Activated CD4-positive, alpha-beta T cell treated with anti-CD3 and anti-CD28 coated beads, Interleukin-2, Interleukin-6, amounts not matched to agents 100 ng/mL and 50 ng/mL, durations not matched to agents 16 hours and 8 hours (primary cell): ENCODE data around the gene WDR73.
"Not testable (repeated sequence)": the region's sequence is repeated elsewhere in the genome, so short reads cannot be mapped to it uniquely, and the experiment has no call there.

Source experiments
- DNase-seq: peaks from one replicate; pipeline ENCODE4 v3.0.0-alpha.2; 2020

WDR73 gene

GRCh38 chr15:84653910-84654688 lies at the start of gene WDR73:
Gene WDR73 (minus strand): TSS chr15:84654283. CDS start chr15:84654274, 9 bp downstream.
- peak; percentile 98 for DNase-seq

- no peak for DNase-seq
Observed at GRCh38 chr15:84703808-84704207, 49.7 kb upstream of the WDR73 start.

- DNase-seq = no peak
Observed at GRCh38 chr15:84702961-84703482, 48.9 kb upstream of the WDR73 start.

- DNase-seq = peak; percentile 19
Observed at GRCh38 chr15:84699538-84700191, 45.6 kb upstream of the WDR73 start.

- no peak for DNase-seq
Observed at GRCh38 chr15:84697236-84697990, 43.3 kb upstream of the WDR73 start.

- no peak for DNase-seq
Observed at GRCh38 chr15:84696757-84697156, 42.7 kb upstream of the WDR73 start.

GRCh38 chr15:84690342-84690741 lies 36.3 kb upstream of the WDR73 start:
- DNase-seq = no peak

- DNase-seq = no peak
Observed at GRCh38 chr15:84689858-84690257, 35.8 kb upstream of the WDR73 start.

- not testable (repeated sequence) for DNase-seq
Observed at GRCh38 chr15:84686446-84686845, 32.4 kb upstream of the WDR73 start.

- no peak for DNase-seq
Observed at GRCh38 chr15:84685304-84685703, 31.2 kb upstream of the WDR73 start.

- DNase-seq = no peak
Observed at GRCh38 chr15:84684092-84684491, 30.0 kb upstream of the WDR73 start.

GRCh38 chr15:84681831-84682230 lies 27.7 kb upstream of the WDR73 start:
- peak; percentile 64 for DNase-seq

- no peak for DNase-seq
Observed at GRCh38 chr15:84671211-84671610, 17.1 kb upstream of the WDR73 start.

- peak; percentile 44 for DNase-seq
Observed at GRCh38 chr15:84669726-84670125, 15.6 kb upstream of the WDR73 start.

GRCh38 chr15:84668221-84668982 lies 14.3 kb upstream of the WDR73 start:
- DNase-seq = no peak

- no peak for DNase-seq
Observed at GRCh38 chr15:84666373-84666772, 12.3 kb upstream of the WDR73 start.

- DNase-seq = no peak
Observed at GRCh38 chr15:84661001-84661400, 6.9 kb upstream of the WDR73 start.

- no peak for DNase-seq
Observed at GRCh38 chr15:84659904-84660781, 6.1 kb upstream of the WDR73 start.

- DNase-seq = no peak
Observed at GRCh38 chr15:84658788-84659411, 4.8 kb upstream of the WDR73 start.

- peak; percentile 91 for DNase-seq
Observed at GRCh38 chr15:84658080-84658787, 4.2 kb upstream of the WDR73 start, which contains the start of gene NMB. Gene NMB (minus strand): TSS chr15:84658199. CDS start chr15:84658152, 47 bp downstream.
